HEK293 (cell line): ENCODE results near the gene CYB5D1.
A peak's percentile ranks its signal among the peaks of the same experiment; 100 is the strongest.

Source experiments
- CTCF ChIA-PET: fragments of 350-600 bp; formaldehyde crosslinking; extraction: SDS; loops from one replicate; lab custom pipeline; 2021; ENCODE audit warnings: antibody characterized with exemption; lab: Yijun Ruan, JAX
- POLR2A ChIA-PET: fragments of 300-600 bp; formaldehyde crosslinking; extraction: SDS; loops from one replicate; lab custom pipeline; 2020; ENCODE audit warnings: antibody characterized with exemption, inconsistent platforms; lab: Yijun Ruan, JAX
- H3K27ac ChIP-seq: fragments of 200-500 bp; sonication (Bioruptor generic); 2 replicates; pipeline ENCODE4 v1.5.1; 2014; ENCODE audit warnings: low read depth, low read length, control low read depth, inconsistent platforms; ENCODE audit errors: extremely low read depth
- H3K36me3 ChIP-seq, 2 experiments: fragments of 200-500 bp in 1 of 2; sonication (Bioruptor generic) in 1 of 2; 1 replicate in 1 of 2; 2 replicates in 1 of 2; pipeline ENCODE4 v1.5.1; 2014 to 2017; ENCODE audit warnings: inconsistent platforms in 2 of 2, low read length in 2 of 2; ENCODE audit not compliant: control insufficient read depth in 2 of 2, insufficient read depth in 1 of 2
- H3K4me1 ChIP-seq: fragments of 200-500 bp; sonication (Bioruptor generic); 2 replicates; pipeline ENCODE4 v1.5.1; 2014; ENCODE audit warnings: mild to moderate bottlenecking, low read length, inconsistent platforms; ENCODE audit not compliant: control insufficient read depth, insufficient read depth
- H3K4me3 ChIP-seq: 2 replicates; pipeline ENCODE4 v1.5.1; 2011; ENCODE audit warnings: low read depth, mild to moderate bottlenecking, control low read depth, low read length, moderate library complexity
- H3K9me3 ChIP-seq: fragments of 200-500 bp; sonication (Bioruptor generic); 2 replicates; pipeline ENCODE4 v1.5.1; 2014; ENCODE audit warnings: low read depth, low read length, inconsistent platforms; ENCODE audit not compliant: control insufficient read depth, insufficient read depth
- FEZF1 ChIP-seq: fragments of 450-650 bp; formaldehyde crosslinking; IDR thresholded peaks from 2 replicates; pipeline ENCODE4 v1.5.1; 2016; ENCODE audit warnings: missing biosample characterization, missing genetic modification characterization
- GLIS2 ChIP-seq: fragments of 450-650 bp; formaldehyde crosslinking; IDR thresholded peaks from 2 replicates; pipeline ENCODE4 v1.5.1; 2016; ENCODE audit warnings: missing biosample characterization, missing genetic modification characterization
- IKZF3 ChIP-seq: fragments of 450-650 bp; IDR thresholded peaks from 2 replicates; pipeline ENCODE4 v1.5.0; 2018; ENCODE audit warnings: missing biosample characterization, mild to moderate bottlenecking, missing genetic modification characterization, moderate library complexity
- KLF8 ChIP-seq: fragments of 450-650 bp; formaldehyde crosslinking; IDR thresholded peaks from 2 replicates; pipeline ENCODE4 v1.5.1; 2016; ENCODE audit warnings: missing biosample characterization, missing genetic modification characterization
- MEIS1 ChIP-seq: sonication (generic); formaldehyde crosslinking; IDR thresholded peaks from 2 replicates; pipeline ENCODE4 v1.8.1; 2022; ENCODE audit warnings: missing genetic modification reagents, mild to moderate bottlenecking, borderline replicate concordance
- REPIN1 ChIP-seq: fragments of 450-650 bp; formaldehyde crosslinking; IDR thresholded peaks from 2 replicates; pipeline ENCODE4 v1.5.1; 2017; ENCODE audit warnings: missing biosample characterization, missing genetic modification characterization, low read depth
- SP7 ChIP-seq: fragments of 450-650 bp; formaldehyde crosslinking; IDR thresholded peaks from 2 replicates; pipeline ENCODE4 v1.5.1; 2016; ENCODE audit warnings: missing biosample characterization, missing genetic modification characterization
- TRIM28 ChIP-seq: IDR thresholded peaks from 2 replicates; pipeline ENCODE4 v1.6.1; 2011; ENCODE audit warnings: low read length, control low read depth, borderline replicate concordance
- WT1 ChIP-seq: fragments of 450-650 bp; formaldehyde crosslinking; IDR thresholded peaks from 2 replicates; pipeline ENCODE4 v1.5.1; 2016; ENCODE audit warnings: missing biosample characterization, missing genetic modification characterization
- ZEB2 ChIP-seq: fragments of 450-650 bp; formaldehyde crosslinking; IDR thresholded peaks from 2 replicates; pipeline ENCODE4 v1.5.1; 2016; ENCODE audit warnings: missing biosample characterization, missing genetic modification characterization
- ZNF121 ChIP-seq: fragments of 450-650 bp; formaldehyde crosslinking; IDR thresholded peaks from 2 replicates; pipeline ENCODE4 v1.5.1; 2016; ENCODE audit warnings: missing biosample characterization, missing genetic modification characterization
- ZNF18 ChIP-seq: fragments of 450-650 bp; formaldehyde crosslinking; IDR thresholded peaks from 2 replicates; pipeline ENCODE4 v1.5.1; 2016; ENCODE audit warnings: missing biosample characterization, missing genetic modification characterization
- ZNF223 ChIP-seq: fragments of 450-650 bp; formaldehyde crosslinking; IDR thresholded peaks from 2 replicates; pipeline ENCODE4 v1.5.1; 2016; ENCODE audit warnings: missing biosample characterization, missing genetic modification characterization
- ZNF23 ChIP-seq: fragments of 450-650 bp; formaldehyde crosslinking; IDR thresholded peaks from 2 replicates; pipeline ENCODE4 v1.5.1; 2016; ENCODE audit warnings: missing biosample characterization, missing genetic modification characterization, borderline replicate concordance
- ZNF239 ChIP-seq: fragments of 450-650 bp; formaldehyde crosslinking; IDR thresholded peaks from 2 replicates; pipeline ENCODE4 v1.5.1; 2016; ENCODE audit warnings: missing biosample characterization, missing genetic modification characterization
- ZNF248 ChIP-seq: fragments of 450-650 bp; formaldehyde crosslinking; IDR thresholded peaks from 2 replicates; pipeline ENCODE4 v1.5.1; 2017; ENCODE audit warnings: missing biosample characterization, missing genetic modification characterization
- ZNF274 ChIP-seq, 2 experiments: fragments of 200-500 bp in 1 of 2; fragments of 450-650 bp in 1 of 2; sonication (Bioruptor generic) in 1 of 2; formaldehyde crosslinking in 1 of 2; IDR thresholded peaks; 2 replicates each; pipeline versions ENCODE4 v1.5.1 to v1.6.1; 2014 to 2016; ENCODE audit warnings: borderline replicate concordance in 1 of 2, inconsistent platforms in 1 of 2, low read length in 1 of 2, missing biosample characterization in 1 of 2, missing genetic modification characterization in 1 of 2
- ZNF335 ChIP-seq: fragments of 450-650 bp; formaldehyde crosslinking; conservative IDR thresholded peaks from 2 replicates; pipeline ENCODE4 v1.5.1; 2016; ENCODE audit warnings: missing biosample characterization, missing genetic modification characterization
- ZNF416 ChIP-seq: fragments of 450-650 bp; formaldehyde crosslinking; IDR thresholded peaks from 2 replicates; pipeline ENCODE4 v1.5.1; 2016; ENCODE audit warnings: missing biosample characterization, missing genetic modification characterization
- ZNF48 ChIP-seq: fragments of 450-650 bp; formaldehyde crosslinking; IDR thresholded peaks from 2 replicates; pipeline ENCODE4 v1.5.1; 2016; ENCODE audit warnings: missing biosample characterization, missing genetic modification characterization
- ZNF558 ChIP-seq: fragments of 450-650 bp; formaldehyde crosslinking; IDR thresholded peaks from 2 replicates; pipeline ENCODE4 v1.5.1; 2016; ENCODE audit warnings: missing biosample characterization, missing genetic modification characterization
- ZNF561 ChIP-seq: fragments of 450-650 bp; IDR thresholded peaks from 2 replicates; pipeline ENCODE4 v1.5.1; 2018; ENCODE audit warnings: missing biosample characterization, missing genetic modification characterization, borderline replicate concordance
- ZNF596 ChIP-seq: fragments of 450-650 bp; IDR thresholded peaks from 2 replicates; pipeline ENCODE4 v1.5.0; 2018; ENCODE audit warnings: missing biosample characterization, mild to moderate bottlenecking, missing genetic modification characterization, moderate library complexity
- ZNF670 ChIP-seq: fragments of 450-650 bp; formaldehyde crosslinking; IDR thresholded peaks from 2 replicates; pipeline ENCODE4 v1.5.1; 2016; ENCODE audit warnings: missing biosample characterization, missing genetic modification characterization, low read depth
- ZSCAN30 ChIP-seq: fragments of 450-650 bp; IDR thresholded peaks from 2 replicates; pipeline ENCODE4 v1.5.1; 2018; ENCODE audit warnings: missing biosample characterization, mild to moderate bottlenecking, missing genetic modification characterization, moderate library complexity
- TF ChIP-seq, protein P1 (sequence below): fragments of 450-650 bp; formaldehyde crosslinking; IDR thresholded peaks from 2 replicates; pipeline ENCODE4 v1.5.1; 2016; ENCODE audit warnings: missing biosample characterization, missing genetic modification characterization
- TF ChIP-seq, protein P2 (sequence below): fragments of 450-650 bp; IDR thresholded peaks from 2 replicates; pipeline ENCODE4 v1.5.1; 2018; ENCODE audit warnings: missing biosample characterization, missing genetic modification characterization
- TF ChIP-seq, protein P3 (sequence below): fragments of 450-650 bp; formaldehyde crosslinking; IDR thresholded peaks from 2 replicates; pipeline ENCODE4 v1.5.1; 2016; ENCODE audit warnings: missing biosample characterization, missing genetic modification characterization
- TF ChIP-seq, protein P4 (sequence below): fragments of 450-650 bp; formaldehyde crosslinking; IDR thresholded peaks from 2 replicates; pipeline ENCODE4 v1.5.1; 2017; ENCODE audit warnings: missing biosample characterization, missing genetic modification characterization

Gene CYB5D1

DNA sequence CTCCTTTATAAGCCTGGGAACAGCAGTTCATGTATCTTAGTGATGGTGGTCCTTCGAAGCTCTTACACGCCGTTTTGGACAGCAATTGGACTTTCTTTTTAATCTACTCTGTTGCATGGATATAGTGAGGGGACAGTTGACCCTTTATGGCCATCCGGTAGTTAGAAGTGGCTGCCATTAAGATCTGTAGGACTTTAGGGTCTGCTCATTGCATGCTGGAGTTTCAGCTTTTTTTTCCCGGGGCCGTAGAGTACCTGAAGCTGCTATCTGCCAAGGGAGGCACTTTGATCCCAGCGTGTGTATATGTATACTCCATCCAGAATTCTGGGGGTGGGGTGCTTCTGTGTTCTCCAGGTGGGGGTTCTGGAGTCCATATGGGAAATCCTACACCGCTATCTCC is 1.2 kb downstream of the CYB5D1 start:
- Histone ChIP-seq H3K4me3 (peak overlapping the region; percentile 88), H3K4me1 (peaks cover 10% of the 10 kb centered on the region), H3K9me3 (no peaks in the 10 kb centered on the region), H3K27ac (peak overlapping the region; percentile 90; the same call in 1 of the 2 replicates), H3K36me3 (peaks cover 27 to 51% of the 10 kb centered on the region in 2 experiments)
- TF ChIP-seq ZNF670 (tag by site-specific recombination) (no peak), ZNF23 (tag by site-specific recombination) (no peak), WT1 (tag by site-specific recombination) (no peak), TRIM28 (no peak), REPIN1 (tag by site-specific recombination) (no peak), ZNF223 (tag by site-specific recombination) (no peak), ZNF18 (tag by site-specific recombination) (no peak), MEIS1 (CRISPR knock-in tag) (no peak), GLIS2 (tag by site-specific recombination) (no peak), ZNF248 (tag by site-specific recombination) (no peak), ZSCAN30 (tag by site-specific recombination) (no peak), FEZF1 (tag by site-specific recombination) (no peak), ZNF274 (IDR thresholded peaks at IDR 0.05; ENCODE audit: low read length) (no peak), ZNF274 (tag by site-specific recombination; IDR thresholded peaks at IDR 0.05; ENCODE audit: borderline replicate concordance) (no peak), ZNF239 (tag by site-specific recombination) (no peak), ZNF48 (no peak)
- TF ChIP-seq, protein P1, sequence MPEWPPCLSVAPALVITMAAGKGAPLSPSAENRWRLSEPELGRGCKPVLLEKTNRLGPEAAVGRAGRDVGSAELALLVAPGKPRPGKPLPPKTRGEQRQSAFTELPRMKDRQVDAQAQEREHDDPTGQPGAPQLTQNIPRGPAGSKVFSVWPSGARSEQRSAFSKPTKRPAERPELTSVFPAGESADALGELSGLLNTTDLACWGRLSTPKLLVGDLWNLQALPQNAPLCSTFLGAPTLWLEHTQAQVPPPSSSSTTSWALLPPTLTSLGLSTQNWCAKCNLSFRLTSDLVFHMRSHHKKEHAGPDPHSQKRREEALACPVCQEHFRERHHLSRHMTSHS (tag by site-specific recombination), result no peak
- TF ChIP-seq, protein P2, sequence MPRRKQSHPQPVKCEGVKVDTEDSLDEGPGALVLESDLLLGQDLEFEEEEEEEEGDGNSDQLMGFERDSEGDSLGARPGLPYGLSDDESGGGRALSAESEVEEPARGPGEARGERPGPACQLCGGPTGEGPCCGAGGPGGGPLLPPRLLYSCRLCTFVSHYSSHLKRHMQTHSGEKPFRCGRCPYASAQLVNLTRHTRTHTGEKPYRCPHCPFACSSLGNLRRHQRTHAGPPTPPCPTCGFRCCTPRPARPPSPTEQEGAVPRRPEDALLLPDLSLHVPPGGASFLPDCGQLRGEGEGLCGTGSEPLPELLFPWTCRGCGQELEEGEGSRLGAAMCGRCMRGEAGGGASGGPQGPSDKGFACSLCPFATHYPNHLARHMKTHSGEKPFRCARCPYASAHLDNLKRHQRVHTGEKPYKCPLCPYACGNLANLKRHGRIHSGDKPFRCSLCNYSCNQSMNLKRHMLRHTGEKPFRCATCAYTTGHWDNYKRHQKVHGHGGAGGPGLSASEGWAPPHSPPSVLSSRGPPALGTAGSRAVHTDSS (tag by site-specific recombination), result no peak
- TF ChIP-seq, protein P3, sequence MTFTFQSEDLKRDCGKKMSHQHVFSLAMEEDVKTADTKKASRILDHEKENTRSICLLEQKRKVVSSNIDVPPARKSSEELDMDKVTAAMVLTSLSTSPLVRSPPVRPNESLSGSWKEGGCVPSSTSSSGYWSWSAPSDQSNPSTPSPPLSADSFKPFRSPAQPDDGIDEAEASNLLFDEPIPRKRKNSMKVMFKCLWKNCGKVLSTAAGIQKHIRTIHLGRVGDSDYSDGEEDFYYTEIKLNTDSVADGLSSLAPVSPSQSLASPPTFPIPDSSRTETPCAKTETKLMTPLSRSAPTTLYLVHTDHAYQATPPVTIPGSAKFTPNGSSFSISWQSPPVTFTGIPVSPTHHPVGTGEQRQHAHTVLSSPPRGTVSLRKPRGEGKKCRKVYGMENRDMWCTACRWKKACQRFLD (tag by site-specific recombination), result no peak
- POLR2A ChIA-PET, result interaction anchor here (0.6 kb wide), 1 partner anchor 59 kb away, joined by 5 read pairs; no protein-coding TSS in a partner anchor
- CTCF ChIA-PET, result interaction anchor here (0.6 to 14.4 kb wide), 15 partner anchors 8 to 501 kb away, joined by 3 to 141 read pairs (median 3); no protein-coding TSS in a partner anchor

GRCh38 chr17:7862692-7863437 is 5.1 kb downstream of the CYB5D1 start:
- ChIA-PET POLR2A (interaction anchor here (0.7 kb wide), 1 partner anchor 254 kb away, joined by 4 read pairs; no protein-coding TSS in a partner anchor), CTCF (interaction anchor here (0.6 to 14.4 kb wide), 35 partner anchors 10 to 407 kb away, joined by 3 to 141 read pairs (median 5); partner anchors contain the start of genes CHD3 and RNF227)
- TF ChIP-seq ZNF335 (tag by site-specific recombination) (peak; percentile 50), ZNF558 (tag by site-specific recombination) (no peak), ZNF121 (tag by site-specific recombination) (no peak), ZEB2 (peak; percentile 20; the same call in 1 of the 2 replicates), ZNF596 (tag by site-specific recombination) (no peak), IKZF3 (tag by site-specific recombination) (peak; percentile 94), SP7 (tag by site-specific recombination) (no peak), KLF8 (tag by site-specific recombination) (peak; percentile 20; the same call in 1 of the 2 replicates), ZNF416 (tag by site-specific recombination) (no peak), ZNF561 (tag by site-specific recombination) (0 out of 2 replicates have a peak, but pooled peaks have one; percentile 41)
- TF ChIP-seq, protein P4, sequence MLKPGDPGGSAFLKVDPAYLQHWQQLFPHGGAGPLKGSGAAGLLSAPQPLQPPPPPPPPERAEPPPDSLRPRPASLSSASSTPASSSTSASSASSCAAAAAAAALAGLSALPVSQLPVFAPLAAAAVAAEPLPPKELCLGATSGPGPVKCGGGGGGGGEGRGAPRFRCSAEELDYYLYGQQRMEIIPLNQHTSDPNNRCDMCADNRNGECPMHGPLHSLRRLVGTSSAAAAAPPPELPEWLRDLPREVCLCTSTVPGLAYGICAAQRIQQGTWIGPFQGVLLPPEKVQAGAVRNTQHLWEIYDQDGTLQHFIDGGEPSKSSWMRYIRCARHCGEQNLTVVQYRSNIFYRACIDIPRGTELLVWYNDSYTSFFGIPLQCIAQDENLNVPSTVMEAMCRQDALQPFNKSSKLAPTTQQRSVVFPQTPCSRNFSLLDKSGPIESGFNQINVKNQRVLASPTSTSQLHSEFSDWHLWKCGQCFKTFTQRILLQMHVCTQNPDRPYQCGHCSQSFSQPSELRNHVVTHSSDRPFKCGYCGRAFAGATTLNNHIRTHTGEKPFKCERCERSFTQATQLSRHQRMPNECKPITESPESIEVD, result no peak

More at GRCh38 chr17:7862692-7863437, 5.1 kb downstream of the CYB5D1 start:
- Histone ChIP-seq H3K27ac (no peak overlapping the region), H3K4me1 (peaks cover 5% of the 10 kb centered on the region), H3K36me3 (peaks cover 45 to 73% of the 10 kb centered on the region in 2 experiments), H3K4me3 (no peak overlapping the region), H3K9me3 (no peaks in the 10 kb centered on the region)
